ENCODE data around the gene EEF1AKMT3. TPM values are rescaled to one million over a fixed set of nuclear protein-coding genes. Genes with fewer than 3 reads are reported as not detected.

The EEF1AKMT3 gene
- total and polyA plus RNA-seq, 2 of the 4 experiments (the other 2 are of a cell fraction) = 3.2 to 8.1 TPM

GRCh38 chr12:57771236-57771872 is 1.1 kb upstream of the EEF1AKMT3 start:
- ChIA-PET CTCF (no interaction called here), POLR2A (ENCODE audit: unreplicated experiment) (interaction anchor here (0.9 kb wide), 1 partner anchor 27 kb away, joined by 4 read pairs; the partner anchor contains the start of gene TSPAN31)
- Histone ChIP-seq H2AK5ac (ENCODE audit: low read depth, low read length) (peak overlapping the region; percentile 89), H2BK120ac (ENCODE audit: low read depth, low read length) (peak overlapping the region; percentile 86; the same call in 1 of the 2 replicates), H3K4me1 (ENCODE audit: control insufficient read depth, insufficient read depth, low read length) (peaks cover 7% of the 10 kb centered on the region; the same call in 1 of the 2 replicates), H2BK20ac (ENCODE audit: low read depth, low read length) (no peak overlapping the region), H4K20me1 (ENCODE audit: insufficient read depth, low read length) (no peaks in the 10 kb centered on the region), H3K9me3 (ENCODE audit: control insufficient read depth, insufficient read depth, low read length) (no peaks in the 10 kb centered on the region), H3K36me3 (ENCODE audit: control insufficient read depth, insufficient read depth, low read length) (peaks cover 3% of the 10 kb centered on the region), H3K56ac (ENCODE audit: extremely low read depth, insufficient read depth, low read length) (peak overlapping the region; percentile 68; the same call in 1 of the 2 replicates), H3K14ac (replicated peaks; ENCODE audit: low read depth, low read length) (peak overlapping the region; percentile 95), H3K4me3 (ENCODE audit: insufficient read depth, low read depth, low read length) (peak overlapping the region; percentile 78), H2AK9ac (replicated peaks; ENCODE audit: low read depth, low read length, poor library complexity) (peak overlapping the region; percentile 97), H4K5ac (ENCODE audit: low read depth, low read length) (peak overlapping the region; percentile 68), H4K8ac (ENCODE audit: low read depth in 2 of 2, low read length in 2 of 2) (peak overlapping the region; percentile 93 to 99), H3K79me1 (ENCODE audit: low read depth in 1 of 2, low read length in 2 of 2) (peaks cover 16 to 28% of the 10 kb centered on the region in 2 experiments; a peak in 3 of 4 replicates), H3K4me2 (ENCODE audit: low read depth, low read length) (peak overlapping the region; percentile 83), H3K4ac (ENCODE audit: low read depth, low read length) (peak overlapping the region; percentile 98; the same call in 1 of the 2 replicates), H2BK5ac (ENCODE audit: low read depth, low read length, poor library complexity, severe bottlenecking) (peak overlapping the region; percentile 78), H3K18ac (ENCODE audit: low read depth, low read length) (no peak overlapping the region), H3K23ac (ENCODE audit: low read depth, low read length) (peak overlapping the region; percentile 74; the same call in 1 of the 2 replicates), H4K91ac (ENCODE audit: insufficient read depth, low read depth, low read length) (peak overlapping the region; percentile 95), H2BK15ac (ENCODE audit: low read depth, low read length) (no peak overlapping the region), H3K27ac (ENCODE audit: insufficient read depth, low read length) (peak overlapping the region; percentile 82), H2AFZ (replicated peaks; ENCODE audit: low read length, poor library complexity) (peak overlapping the region; percentile 99), H3K9ac (ENCODE audit: low read depth, low read length) (peak overlapping the region; percentile 70), H3K9me1 (ENCODE audit: insufficient read depth, low read length) (peaks cover 9% of the 10 kb centered on the region), H3K27me3 (ENCODE audit: control insufficient read depth, insufficient read depth, low read length) (peaks cover 7% of the 10 kb centered on the region)
- in situ Hi-C loops (cut with MboI; ENCODE audit: low sequenced_read_pairs) (no loop called here), dilution Hi-C loops (cut with HindIII; ENCODE audit: low sequenced_read_pairs, unreplicated experiment) (no loop called here), intact Hi-C loops (cut with micrococcal nuclease) (no loop called here)
- BruUV-seq (replicated peaks) = TSS peak; percentile 44
- TF ChIP-seq CHD1 (IDR thresholded peaks at IDR 0.05; ENCODE audit: low read depth, low read length) (no peak), POLR2A (IDR thresholded peaks at IDR 0.05; ENCODE audit: low read depth, low read length) (no peak), MXI1 (IDR thresholded peaks at IDR 0.05; ENCODE audit: borderline replicate concordance, low read depth, low read length) (no peak), NFE2L2 (IDR thresholded peaks at IDR 0.05; ENCODE audit: low read depth, low read length) (no peak)
- ATAC-seq (ENCODE audit: low read depth) = peak; percentile 81
- WGBS, 2 experiments (ENCODE audit: extremely low coverage in 2 of 2, insufficient read length in 1 of 2) = 5% methylated on average over 8 of the region's 16 CpGs; no CpG with 5 or more reads in 1 of the 2 experiments
- peak; percentile 90 for DNase-seq
